ENCODE data around the gene ZMAT5.

DNA sequence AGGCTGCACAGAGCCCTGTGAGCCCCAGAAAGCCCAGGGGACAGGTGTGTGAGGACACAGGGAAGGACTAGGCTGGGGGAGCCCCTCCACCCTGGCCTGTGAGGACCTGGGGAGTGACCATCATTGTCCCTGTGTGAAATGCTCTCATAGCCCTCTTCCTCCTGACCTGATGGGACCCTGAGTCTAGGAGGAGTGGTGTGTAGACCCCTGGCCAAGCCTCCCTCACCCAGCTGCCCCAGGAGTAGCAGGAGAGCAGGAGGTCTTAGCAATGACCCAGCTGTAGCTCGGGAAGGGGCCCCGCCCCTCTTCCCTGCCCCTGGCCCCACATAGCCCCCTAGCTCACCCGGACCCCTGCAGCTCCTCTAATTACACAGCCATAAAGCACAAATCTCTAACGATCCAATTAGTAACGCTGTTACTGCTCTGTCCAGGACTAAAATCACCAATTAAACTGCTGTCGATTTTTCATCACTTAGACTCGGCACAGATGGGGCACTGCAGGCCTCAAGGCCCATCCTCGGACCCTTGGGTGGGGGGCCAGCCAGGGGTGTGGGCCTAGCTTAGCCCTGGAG is 53.6 kb downstream of the ZMAT5 start:
- TF ChIP-seq POLR2A (IDR thresholded peaks at IDR 0.05; ENCODE audit: low read depth, low read length) (no peak), POLR2AphosphoS5 (IDR thresholded peaks at IDR 0.05; ENCODE audit: low read depth, low read length) (no peak), TAF1 (IDR thresholded peaks at IDR 0.05; ENCODE audit: low read depth, low read length) (no peak), PAX5 (IDR thresholded peaks at IDR 0.05; ENCODE audit: insufficient read depth, low read length, severe bottlenecking) (no peak)
